ENCODE measurements around the gene CLEC2B. TPM values are rescaled to one million over a fixed set of nuclear protein-coding genes. Genes with fewer than 3 reads are reported as not detected.
A peak's percentile ranks its signal among the peaks of the same experiment; 100 is the strongest.

Gene CLEC2B
- total RNA-seq, result 10 to 100 TPM; 55.1 to 55.3 TPM

- no peaks in the 10 kb centered on the region for H3K27me3 Mint-ChIP-seq
- H3K9me3 Mint-ChIP-seq (ENCODE audit: low read depth), result no peaks in the 10 kb centered on the region
- H3K4me3 Mint-ChIP-seq, result peak within 1 kb of the TSS; percentile 85
- peak; percentile 65 for ATAC-seq
- peak within 1 kb of the TSS; percentile 89 for H3K27ac Mint-ChIP-seq
- DNase-seq, result peak; percentile 58
- H3K36me3 Mint-ChIP-seq, result peaks cover 19% of the 10 kb centered on the region
- H3K4me1 Mint-ChIP-seq, result peaks cover 14% of the 10 kb centered on the region
- CTCF ChIA-PET, result interaction anchor here (0.7 to 2.4 kb wide), 7 partner anchors 16 to 127 kb away, joined by 3 to 8 read pairs (median 4); no protein-coding TSS in a partner anchor
These were observed at the start of gene CLEC2B for GRCh38 chr12:9869307-9870161. CLEC2B (minus strand) TSS chr12:9869354.

- peaks cover 51% of the 10 kb centered on the region for H3K36me3 Mint-ChIP-seq
- H3K27ac Mint-ChIP-seq, result no peak overlapping the region
- H3K9me3 Mint-ChIP-seq (ENCODE audit: low read depth), result peaks cover 39% of the 10 kb centered on the region
- no peak overlapping the region for H3K4me3 Mint-ChIP-seq
- H3K4me1 Mint-ChIP-seq, result peaks cover 32% of the 10 kb centered on the region
- ATAC-seq, result no peak
- DNase-seq, result no peak
- H3K27me3 Mint-ChIP-seq, result no peaks in the 10 kb centered on the region
- CTCF ChIA-PET, result interaction anchor here (1.9 kb wide), 1 partner anchor 97 kb away, joined by 6 read pairs; no protein-coding TSS in a partner anchor
These were observed 42.6 kb upstream of the CLEC2B start for GRCh38 chr12:9911708-9912107.

- no peak for ATAC-seq
- CTCF ChIA-PET, result interaction anchor here (0.8 kb wide), 1 partner anchor 24 kb away, joined by 3 read pairs; no protein-coding TSS in a partner anchor
- Mint-ChIP-seq H3K27ac (peak overlapping the region; percentile 61), H3K27me3 (no peaks in the 10 kb centered on the region), H3K36me3 (peaks cover 58% of the 10 kb centered on the region), H3K9me3 (ENCODE audit: low read depth) (peaks cover 41% of the 10 kb centered on the region), H3K4me3 (no peak overlapping the region), H3K4me1 (peaks cover 40% of the 10 kb centered on the region)
- no peak for DNase-seq
These were observed 41.7 kb upstream of the CLEC2B start for GRCh38 chr12:9910716-9911421.

GRCh38 chr12:9909724-9910123, 40.6 kb upstream of the CLEC2B start:
- ATAC-seq (no peak), DNase-seq (no peak)
- Mint-ChIP-seq H3K9me3 (ENCODE audit: low read depth) (peaks cover 45% of the 10 kb centered on the region), H3K4me3 (no peak overlapping the region), H3K4me1 (peaks cover 42% of the 10 kb centered on the region), H3K27ac (no peak overlapping the region), H3K36me3 (peaks cover 68% of the 10 kb centered on the region), H3K27me3 (no peaks in the 10 kb centered on the region)
- CTCF ChIA-PET, result interaction anchor here (0.8 to 4.6 kb wide), 4 partner anchors 23 to 159 kb away, joined by 3 to 20 read pairs (median 4); no protein-coding TSS in a partner anchor

- CTCF ChIA-PET, result interaction anchor here (3.2 to 4.6 kb wide), 2 partner anchors 94 to 158 kb away, joined by 20 to 22 read pairs; no protein-coding TSS in a partner anchor
- peaks cover 76% of the 10 kb centered on the region for H3K36me3 Mint-ChIP-seq
- H3K9me3 Mint-ChIP-seq (ENCODE audit: low read depth), result peaks cover 54% of the 10 kb centered on the region
- peaks cover 42% of the 10 kb centered on the region for H3K4me1 Mint-ChIP-seq
- no peaks in the 10 kb centered on the region for H3K27me3 Mint-ChIP-seq
- ATAC-seq (no peak), DNase-seq (no peak)
- H3K4me3 Mint-ChIP-seq, result no peak overlapping the region
- no peak overlapping the region for H3K27ac Mint-ChIP-seq
These were observed 39.2 kb upstream of the CLEC2B start for GRCh38 chr12:9908350-9908749.

GRCh38 chr12:9907769-9908168, 38.6 kb upstream of the CLEC2B start:
- Mint-ChIP-seq H3K27me3 (no peaks in the 10 kb centered on the region), H3K9me3 (ENCODE audit: low read depth) (peaks cover 56% of the 10 kb centered on the region)

GRCh38 chr12:9906873-9907272, 37.7 kb upstream of the CLEC2B start:
- H3K27ac Mint-ChIP-seq, result peak overlapping the region; percentile 85
- H3K27me3 Mint-ChIP-seq, result no peaks in the 10 kb centered on the region
- H3K4me3 Mint-ChIP-seq, result peak overlapping the region; percentile 21
- peaks cover 35% of the 10 kb centered on the region for H3K4me1 Mint-ChIP-seq
- ATAC-seq (peak; percentile 96), DNase-seq (peak; percentile 73)
- peaks cover 56% of the 10 kb centered on the region for H3K9me3 Mint-ChIP-seq (ENCODE audit: low read depth)
- CTCF ChIA-PET, result interaction anchor here (0.9 to 4.6 kb wide), 10 partner anchors 12 to 157 kb away, joined by 3 to 22 read pairs (median 9); no protein-coding TSS in a partner anchor
- peaks cover 79% of the 10 kb centered on the region for H3K36me3 Mint-ChIP-seq

More at GRCh38 chr12:9907769-9908168, 38.6 kb upstream of the CLEC2B start:
- Mint-ChIP-seq H3K4me3 (no peak overlapping the region), H3K4me1 (peaks cover 41% of the 10 kb centered on the region), H3K36me3 (peaks cover 81% of the 10 kb centered on the region), H3K27ac (no peak overlapping the region)
- ATAC-seq (no peak), DNase-seq (no peak)
- CTCF ChIA-PET, result interaction anchor here (1.0 to 4.6 kb wide), 7 partner anchors 13 to 158 kb away, joined by 3 to 22 read pairs (median 9); no protein-coding TSS in a partner anchor

GRCh38 chr12:9902539-9903228, 33.5 kb upstream of the CLEC2B start:
- H3K36me3 Mint-ChIP-seq, result peaks cover 50% of the 10 kb centered on the region

GRCh38 chr12:9900930-9901329, 31.8 kb upstream of the CLEC2B start:
- no peak for DNase-seq
- no peaks in the 10 kb centered on the region for H3K27me3 Mint-ChIP-seq
- CTCF ChIA-PET, result no interaction called here

More at GRCh38 chr12:9902539-9903228, 33.5 kb upstream of the CLEC2B start:
- DNase-seq, result no peak
- Mint-ChIP-seq H3K27ac (no peak overlapping the region), H3K27me3 (no peaks in the 10 kb centered on the region), H3K4me3 (no peak overlapping the region), H3K4me1 (peaks cover 22% of the 10 kb centered on the region), H3K9me3 (ENCODE audit: low read depth) (peaks cover 28% of the 10 kb centered on the region)
- no peak for ATAC-seq
- CTCF ChIA-PET, result no interaction called here

GRCh38 chr12:9899209-9899608, 30.1 kb upstream of the CLEC2B start:
- no peak for DNase-seq
- CTCF ChIA-PET, result no interaction called here
- H3K4me1 Mint-ChIP-seq, result peaks cover 5% of the 10 kb centered on the region
- no peak overlapping the region for H3K27ac Mint-ChIP-seq
- ATAC-seq, result no peak
- H3K36me3 Mint-ChIP-seq, result peaks cover 22% of the 10 kb centered on the region
- H3K27me3 Mint-ChIP-seq, result peaks cover 4% of the 10 kb centered on the region
- no peak overlapping the region for H3K4me3 Mint-ChIP-seq
- H3K9me3 Mint-ChIP-seq (ENCODE audit: low read depth), result peaks cover 15% of the 10 kb centered on the region

More at GRCh38 chr12:9900930-9901329, 31.8 kb upstream of the CLEC2B start:
- no peak for ATAC-seq
- H3K4me1 Mint-ChIP-seq, result peaks cover 5% of the 10 kb centered on the region
- no peak overlapping the region for H3K4me3 Mint-ChIP-seq
- H3K27ac Mint-ChIP-seq, result no peak overlapping the region
- peaks cover 24% of the 10 kb centered on the region for H3K9me3 Mint-ChIP-seq (ENCODE audit: low read depth)
- peaks cover 36% of the 10 kb centered on the region for H3K36me3 Mint-ChIP-seq

- CTCF ChIA-PET, result interaction anchor here (1.2 kb wide), 1 partner anchor 28 kb away, joined by 3 read pairs; no protein-coding TSS in a partner anchor
- no peak for ATAC-seq
- H3K4me3 Mint-ChIP-seq, result no peak overlapping the region
- H3K36me3 Mint-ChIP-seq, result peaks cover 8% of the 10 kb centered on the region
- DNase-seq, result no peak
- H3K9me3 Mint-ChIP-seq (ENCODE audit: low read depth), result peaks cover 5% of the 10 kb centered on the region
- H3K4me1 Mint-ChIP-seq, result peaks cover 13% of the 10 kb centered on the region
- peaks cover 4% of the 10 kb centered on the region for H3K27me3 Mint-ChIP-seq
- no peak overlapping the region for H3K27ac Mint-ChIP-seq
These were observed 28.4 kb upstream of the CLEC2B start for GRCh38 chr12:9897535-9897934.

GRCh38 chr12:9895215-9895971, 26.2 kb upstream of the CLEC2B start:
- no peaks in the 10 kb centered on the region for H3K36me3 Mint-ChIP-seq
- peaks cover 13% of the 10 kb centered on the region for H3K4me1 Mint-ChIP-seq
- H3K27me3 Mint-ChIP-seq, result peaks cover 4% of the 10 kb centered on the region
- no peak overlapping the region for H3K27ac Mint-ChIP-seq
- CTCF ChIA-PET, result interaction anchor here (1.2 to 3.1 kb wide), 3 partner anchors 9 to 140 kb away, joined by 3 to 14 read pairs (median 3); no protein-coding TSS in a partner anchor
- no peak overlapping the region for H3K4me3 Mint-ChIP-seq
- ATAC-seq (no peak), DNase-seq (no peak)
- H3K9me3 Mint-ChIP-seq (ENCODE audit: low read depth), result no peaks in the 10 kb centered on the region
